Measurements from ENCODE around the gene UHRF2. TPM values are rescaled to one million over a fixed set of nuclear protein-coding genes. Genes with fewer than 3 reads are reported as not detected.

UHRF2 gene
- total RNA-seq, 1 donor from 2014 or later = 114 TPM

DNA sequence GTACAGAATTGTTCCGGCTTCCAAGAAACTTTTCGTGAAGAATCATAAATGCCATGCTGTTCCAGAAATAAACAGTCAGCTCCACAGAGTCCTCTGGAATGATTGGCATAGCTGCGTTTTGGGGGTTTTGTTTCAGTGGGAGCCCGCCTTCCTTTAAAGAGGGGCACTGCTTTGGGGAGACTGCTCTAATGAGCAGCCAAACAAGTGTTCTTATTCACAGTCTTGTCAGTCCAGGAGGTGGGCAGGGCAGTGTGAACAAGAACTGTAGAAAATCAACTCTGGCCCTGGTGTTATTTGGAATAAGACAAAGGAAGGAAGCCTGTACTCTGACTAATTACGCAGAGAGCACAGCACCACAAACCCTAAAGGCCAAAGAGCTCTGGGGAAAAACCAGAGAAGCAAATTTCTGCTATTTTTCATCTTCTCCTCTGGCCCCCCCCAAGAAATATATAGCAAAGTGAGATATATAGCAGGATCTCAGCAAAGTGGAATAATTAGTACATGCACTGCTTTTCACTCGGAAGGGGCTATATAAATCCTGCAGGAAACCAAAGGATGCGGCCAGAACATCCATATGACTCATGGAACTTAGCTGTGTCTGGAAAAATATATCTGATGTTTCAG is 139.6 kb downstream of the UHRF2 start:
- ChIA-PET POLR2A (no interaction called here), CTCF (no interaction called here)
- no peak overlapping the region for H3K27ac Mint-ChIP-seq
- ATAC-seq (ENCODE audit: low read depth) (no peak), DNase-seq (no peak)
- intact Hi-C loops (cut with micrococcal nuclease) = no loop called here
- no peaks in the 10 kb centered on the region for H3K4me1 Mint-ChIP-seq
- H3K9me3 Mint-ChIP-seq = no peaks in the 10 kb centered on the region
- H3K4me3 Mint-ChIP-seq = no peak overlapping the region
- TF ChIP-seq, protein P1, sequence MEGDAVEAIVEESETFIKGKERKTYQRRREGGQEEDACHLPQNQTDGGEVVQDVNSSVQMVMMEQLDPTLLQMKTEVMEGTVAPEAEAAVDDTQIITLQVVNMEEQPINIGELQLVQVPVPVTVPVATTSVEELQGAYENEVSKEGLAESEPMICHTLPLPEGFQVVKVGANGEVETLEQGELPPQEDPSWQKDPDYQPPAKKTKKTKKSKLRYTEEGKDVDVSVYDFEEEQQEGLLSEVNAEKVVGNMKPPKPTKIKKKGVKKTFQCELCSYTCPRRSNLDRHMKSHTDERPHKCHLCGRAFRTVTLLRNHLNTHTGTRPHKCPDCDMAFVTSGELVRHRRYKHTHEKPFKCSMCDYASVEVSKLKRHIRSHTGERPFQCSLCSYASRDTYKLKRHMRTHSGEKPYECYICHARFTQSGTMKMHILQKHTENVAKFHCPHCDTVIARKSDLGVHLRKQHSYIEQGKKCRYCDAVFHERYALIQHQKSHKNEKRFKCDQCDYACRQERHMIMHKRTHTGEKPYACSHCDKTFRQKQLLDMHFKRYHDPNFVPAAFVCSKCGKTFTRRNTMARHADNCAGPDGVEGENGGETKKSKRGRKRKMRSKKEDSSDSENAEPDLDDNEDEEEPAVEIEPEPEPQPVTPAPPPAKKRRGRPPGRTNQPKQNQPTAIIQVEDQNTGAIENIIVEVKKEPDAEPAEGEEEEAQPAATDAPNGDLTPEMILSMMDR (IDR thresholded peaks at IDR 0.05) = no peak
- H3K36me3 Mint-ChIP-seq (ENCODE audit: low read depth) = no peaks in the 10 kb centered on the region
- no peaks in the 10 kb centered on the region for H3K27me3 Mint-ChIP-seq

DNA sequence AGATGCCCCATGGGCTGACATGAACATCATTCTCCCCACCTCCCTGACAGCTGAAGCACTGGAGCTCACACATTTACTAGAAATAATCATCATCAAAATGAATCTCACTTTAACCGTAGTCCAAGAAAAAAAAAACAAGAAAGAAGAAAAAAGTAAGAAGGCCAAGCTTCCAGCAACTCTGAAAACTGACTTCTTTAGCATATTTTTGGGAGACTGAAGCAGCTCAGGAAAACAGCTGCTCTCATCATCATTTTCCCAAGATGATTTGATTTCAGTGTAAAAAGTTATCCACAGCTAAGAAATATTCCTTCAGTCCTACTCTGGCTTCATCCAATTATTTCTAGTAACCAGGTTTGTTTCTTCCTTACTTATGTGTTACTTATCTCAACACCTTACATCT is 140.9 kb downstream of the UHRF2 start:
- ATAC-seq (ENCODE audit: low read depth) (no peak), DNase-seq (no peak)
- intact Hi-C loops (cut with micrococcal nuclease) = no loop called here
- CTCF ChIA-PET = no interaction called here
- Mint-ChIP-seq H3K27me3 (no peaks in the 10 kb centered on the region), H3K4me3 (no peak overlapping the region), H3K9me3 (no peaks in the 10 kb centered on the region), H3K27ac (no peak overlapping the region), H3K4me1 (no peaks in the 10 kb centered on the region), H3K36me3 (ENCODE audit: low read depth) (no peaks in the 10 kb centered on the region)
- POLR2A ChIA-PET = no interaction called here
- TF ChIP-seq, protein P1 (IDR thresholded peaks at IDR 0.05) = no peak

Other genes with a start within 250 kb of the UHRF2 start
- gene IL33, start 197.4 kb upstream of the UHRF2 start, total RNA-seq = not detected in 2 replicates
- gene TPD52L3, start 84.8 kb upstream of the UHRF2 start, total RNA-seq = not detected in 2 replicates
- 2.3 and 2.6 TPM in 2 replicates for gene GLDC, start 232.5 kb downstream of the UHRF2 start, total RNA-seq